Thyroid gland (tissue), 4 donors: ENCODE results near the gene FOXN1. TPM values are rescaled to one million over a fixed set of nuclear protein-coding genes. Genes with fewer than 3 reads are reported as not detected.
A peak's percentile ranks its signal among the peaks of the same experiment; 100 is the strongest.

Experiments used
- DNase-seq, 2 donors: peaks; one replicate each; pipeline ENCODE4 v3.0.0-alpha.2; 2019
- H3K27ac ChIP-seq, 3 donors: fragments of 200-600 bp; sonication (generic); 1 replicate in 2 of 3; 2 replicates in 1 of 3; pipeline ENCODE4 v1.5.1; 2016 to 2019; ENCODE audit warnings: mild to moderate bottlenecking in 1 of 3, moderate library complexity in 1 of 3
- H3K27me3 ChIP-seq: fragments of 200-600 bp; sonication (generic); one replicate; pipeline ENCODE4 v1.5.1; 2019
- H3K36me3 ChIP-seq, 2 donors: fragments of 200-600 bp; sonication (generic); one replicate each; pipeline ENCODE4 v1.5.1; 2016 to 2019
- H3K4me1 ChIP-seq, 2 donors: fragments of 200-600 bp; sonication (generic); one replicate each; pipeline ENCODE4 v1.5.1; 2017 to 2019
- H3K4me3 ChIP-seq, 3 donors: fragments of 200-600 bp; sonication (generic); replicated peaks in 1 of 3; 1 replicate in 2 of 3; 2 replicates in 1 of 3; pipeline ENCODE4 v1.5.1; 2016; ENCODE audit warnings: mild to moderate bottlenecking in 1 of 3
- H3K9me3 ChIP-seq: fragments of 200-600 bp; sonication (generic); one replicate; pipeline ENCODE4 v1.5.1; 2017
- POLR2A ChIP-seq, 2 donors: fragments of 450-650 bp; IDR thresholded peaks; one replicate each; pipeline ENCODE4 v1.6.1; 2017; ENCODE audit warnings: antibody characterized with exemption in 2 of 2, mild to moderate bottlenecking in 2 of 2, moderate library complexity in 1 of 2
- WGBS, 2 donors: methylation state at CpG; one replicate each; pipeline ENCODE4 v1.1.5; 2017; 5-methylcytosine and 5-hydroxymethylcytosine counted together
- intact Hi-C: fragments of 100-400 bp; cut with DNase I; formaldehyde crosslinking; loops from one replicate; pipeline ENCODE4 v1.15.1; 2023
- total RNA-seq, 4 donors: library from RNA; depleted of rRNA; stranded (reverse); fragments of >200 nt; gene quantifications; one replicate each; pipeline ENCODE4 v1.2.3, GENCODE V29; 2016
- TF ChIP-seq, protein P1 (sequence below), 6 experiments: fragments of 200-600 bp in 3 of 6; fragments of 450-650 bp in 3 of 6; sonication (generic) in 3 of 6; IDR thresholded peaks; one replicate each; pipeline ENCODE4 v1.5.1; 2016 to 2019; ENCODE audit warnings: antibody characterized with exemption in 6 of 6, mild to moderate bottlenecking in 2 of 6, inconsistent platforms in 1 of 6, moderate library complexity in 1 of 6

The FOXN1 gene
- total RNA-seq, 4 donors from 2014 or later = 0.34 TPM; not detected in 3

GRCh38 chr17:28478712-28479615, 27.2 kb upstream of the FOXN1 start:
- H3K27me3 ChIP-seq = no peaks in the 10 kb centered on the region
- H3K36me3 ChIP-seq = no peaks in the 10 kb centered on the region
- peaks cover 12 to 29% of the 10 kb centered on the region in 2 donors for H3K4me1 ChIP-seq
- intact Hi-C loops = no loop called here
- 57 to 68% methylated on average over 3 of the region's 3 CpGs for WGBS, 2 donors
- DNase-seq = no peak
- TF ChIP-seq POLR2A (IDR thresholded peaks at IDR 0.05) = no peak
- TF ChIP-seq, protein P1, sequence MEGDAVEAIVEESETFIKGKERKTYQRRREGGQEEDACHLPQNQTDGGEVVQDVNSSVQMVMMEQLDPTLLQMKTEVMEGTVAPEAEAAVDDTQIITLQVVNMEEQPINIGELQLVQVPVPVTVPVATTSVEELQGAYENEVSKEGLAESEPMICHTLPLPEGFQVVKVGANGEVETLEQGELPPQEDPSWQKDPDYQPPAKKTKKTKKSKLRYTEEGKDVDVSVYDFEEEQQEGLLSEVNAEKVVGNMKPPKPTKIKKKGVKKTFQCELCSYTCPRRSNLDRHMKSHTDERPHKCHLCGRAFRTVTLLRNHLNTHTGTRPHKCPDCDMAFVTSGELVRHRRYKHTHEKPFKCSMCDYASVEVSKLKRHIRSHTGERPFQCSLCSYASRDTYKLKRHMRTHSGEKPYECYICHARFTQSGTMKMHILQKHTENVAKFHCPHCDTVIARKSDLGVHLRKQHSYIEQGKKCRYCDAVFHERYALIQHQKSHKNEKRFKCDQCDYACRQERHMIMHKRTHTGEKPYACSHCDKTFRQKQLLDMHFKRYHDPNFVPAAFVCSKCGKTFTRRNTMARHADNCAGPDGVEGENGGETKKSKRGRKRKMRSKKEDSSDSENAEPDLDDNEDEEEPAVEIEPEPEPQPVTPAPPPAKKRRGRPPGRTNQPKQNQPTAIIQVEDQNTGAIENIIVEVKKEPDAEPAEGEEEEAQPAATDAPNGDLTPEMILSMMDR (IDR thresholded peaks at IDR 0.05) = no peak
- peak overlapping the region in 1 of 3 donors; percentile 72 for H3K27ac ChIP-seq
- no peaks in the 10 kb centered on the region for H3K9me3 ChIP-seq
- H3K4me3 ChIP-seq = no peak overlapping the region

- TF ChIP-seq POLR2A (IDR thresholded peaks at IDR 0.05) = no peak
- TF ChIP-seq, protein P1 (IDR thresholded peaks at IDR 0.05) = no peak
- Histone ChIP-seq H3K9me3 (no peaks in the 10 kb centered on the region), H3K36me3 (no peaks in the 10 kb centered on the region), H3K27ac (peak overlapping the region in 2 of 3 donors; percentile 46 to 72), H3K4me1 (peaks cover 12 to 29% of the 10 kb centered on the region in 2 donors), H3K4me3 (no peak overlapping the region), H3K27me3 (no peaks in the 10 kb centered on the region)
- DNase-seq = peak; percentile 35 to 48
- intact Hi-C loops = no loop called here
- WGBS, 2 donors = 81 to 82% methylated on average over 5 of the region's 5 CpGs
Observed at GRCh38 chr17:28480278-28480677, 25.9 kb upstream of the FOXN1 start.

DNA sequence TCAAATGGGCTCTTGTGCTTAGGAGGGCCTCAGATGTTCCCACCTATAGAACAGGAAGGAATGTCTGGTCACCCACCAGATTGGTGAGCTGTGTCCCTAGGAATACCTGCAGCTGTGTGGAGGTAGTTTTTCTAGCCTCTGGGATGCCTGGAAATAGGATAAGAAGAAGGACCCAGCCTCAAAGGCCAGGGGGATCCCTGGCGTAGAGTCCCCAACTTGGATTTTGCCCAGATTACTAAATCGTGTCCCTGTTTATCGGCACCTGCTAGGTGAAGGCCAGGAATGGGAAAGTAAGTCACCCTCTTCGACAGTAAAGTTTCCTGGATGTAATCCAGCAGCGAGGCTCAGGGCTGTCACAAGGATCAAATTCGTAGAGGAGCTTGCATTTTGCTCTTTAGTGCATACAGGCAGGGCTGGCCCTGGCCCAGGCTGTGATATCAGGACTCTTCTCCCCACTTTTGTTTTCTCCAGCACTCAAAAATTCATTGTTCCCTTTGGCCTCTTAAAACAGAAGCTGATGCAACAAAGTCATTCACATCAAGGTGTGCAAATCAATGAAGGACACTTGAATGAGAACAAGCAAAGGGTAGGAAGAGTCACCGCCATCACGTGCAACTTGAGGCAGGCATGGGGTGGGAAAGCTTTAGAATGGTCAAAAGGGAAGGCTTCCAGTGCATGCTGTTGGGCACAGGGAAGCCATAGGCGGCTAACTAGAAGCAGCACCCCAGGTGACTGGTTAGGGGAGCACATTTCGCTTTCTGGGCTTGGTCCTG, 25.2 kb upstream of the FOXN1 start:
- Histone ChIP-seq H3K9me3 (no peaks in the 10 kb centered on the region), H3K27ac (peak overlapping the region; percentile 46 to 72 (median 48)), H3K27me3 (no peaks in the 10 kb centered on the region), H3K4me1 (peaks cover 12 to 29% of the 10 kb centered on the region in 2 donors), H3K4me3 (no peak overlapping the region), H3K36me3 (no peaks in the 10 kb centered on the region)
- WGBS, 2 donors = 35 to 49% methylated on average over 8 to 10 of the region's 10 CpGs
- DNase-seq = peak; percentile 78 to 86
- TF ChIP-seq, protein P1 (IDR thresholded peaks at IDR 0.05) = no peak
- no peak for TF ChIP-seq POLR2A (IDR thresholded peaks at IDR 0.05)
- intact Hi-C loops = no loop called here

- 62 to 67% methylated on average over 7 to 10 of the region's 10 CpGs for WGBS, 2 donors
- H3K9me3 ChIP-seq = no peaks in the 10 kb centered on the region
- no peak overlapping the region for H3K4me3 ChIP-seq
- H3K36me3 ChIP-seq = no peaks in the 10 kb centered on the region
- no peak overlapping the region for H3K27ac ChIP-seq
- peaks cover 12 to 29% of the 10 kb centered on the region in 2 donors for H3K4me1 ChIP-seq
- peak; percentile 22 to 32 for DNase-seq
- H3K27me3 ChIP-seq = no peaks in the 10 kb centered on the region
- intact Hi-C loops = no loop called here
- no peak for TF ChIP-seq POLR2A (IDR thresholded peaks at IDR 0.05)
Observed at GRCh38 chr17:28482551-28483199, 23.5 kb upstream of the FOXN1 start.

DNA sequence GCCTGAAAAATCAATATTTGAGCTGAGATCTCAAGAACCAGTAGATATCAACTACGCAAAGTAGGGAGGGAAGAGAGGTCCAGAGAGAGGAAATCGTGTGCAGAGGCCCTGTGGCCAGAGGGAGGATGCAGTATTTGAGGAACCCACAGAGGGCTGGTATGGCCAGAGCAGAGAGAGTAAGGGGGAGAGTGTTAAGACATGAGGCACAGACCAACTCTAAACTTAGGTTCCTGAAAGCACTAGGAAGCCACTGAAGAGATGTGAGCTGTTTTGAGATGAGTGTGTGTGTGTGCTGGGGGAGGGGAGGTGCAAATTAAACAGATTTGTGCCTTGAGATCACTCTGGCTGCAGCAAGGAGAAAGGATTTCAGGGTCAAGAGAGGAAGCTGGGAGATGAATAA, 21.9 kb upstream of the FOXN1 start:
- TF ChIP-seq POLR2A (IDR thresholded peaks at IDR 0.05) = no peak
- TF ChIP-seq, protein P1 (IDR thresholded peaks at IDR 0.05) = no peak
- 56 to 68% methylated on average over 2 of the region's 2 CpGs for WGBS, 2 donors
- no peaks in the 10 kb centered on the region for H3K27me3 ChIP-seq
- intact Hi-C loops = no loop called here
- H3K36me3 ChIP-seq = no peaks in the 10 kb centered on the region
- H3K4me3 ChIP-seq = no peak overlapping the region
- DNase-seq = no peak
- H3K27ac ChIP-seq = no peak overlapping the region
- no peaks in the 10 kb centered on the region for H3K9me3 ChIP-seq
- H3K4me1 ChIP-seq = peaks cover 12 to 25% of the 10 kb centered on the region in 2 donors
